Lung (tissue), 12 donors: ENCODE measurements around the gene TBXA2R. TPM values are rescaled to one million over a fixed set of nuclear protein-coding genes. Genes with fewer than 3 reads are reported as not detected.

ENCODE experiments used
- ATAC-seq: fragments of 200-7000 bp; cut with Tn5 transposase; one replicate; pipeline ENCODE4 v1.9.1; 2020; ENCODE audit warnings: moderate number of reproducible peaks; ENCODE audit not compliant: insufficient read depth, low FRiP score
- DNase-seq, 3 donors: peaks; one replicate each; pipeline ENCODE4 v3.0.0-alpha.2; 2013 to 2017
- H3K27ac ChIP-seq, 2 donors: one replicate each; pipeline ENCODE4 v1.5.1; 2013; ENCODE audit warnings: mild to moderate bottlenecking in 2 of 2, moderate library complexity in 2 of 2, control low read depth in 1 of 2, inconsistent platforms in 1 of 2, low read depth in 1 of 2, low read length in 1 of 2
- H3K27me3 ChIP-seq, 3 donors: one replicate each; pipeline ENCODE4 v1.5.1; 2013; ENCODE audit warnings: low read length in 2 of 3; ENCODE audit not compliant: control insufficient read depth in 3 of 3, insufficient read depth in 3 of 3
- H3K36me3 ChIP-seq, 4 donors: one replicate each; pipeline ENCODE4 v1.5.1; 2013; ENCODE audit warnings: low read length in 4 of 4, mild to moderate bottlenecking in 1 of 4, moderate library complexity in 1 of 4; ENCODE audit not compliant: control insufficient read depth in 4 of 4, insufficient read depth in 4 of 4
- H3K4me1 ChIP-seq, 5 donors: one replicate each; pipeline ENCODE4 v1.5.1; 2013; ENCODE audit warnings: low read length in 5 of 5, mild to moderate bottlenecking in 2 of 5, moderate library complexity in 1 of 5; ENCODE audit not compliant: control insufficient read depth in 5 of 5, insufficient read depth in 5 of 5
- H3K4me3 ChIP-seq: one replicate; pipeline ENCODE4 v1.5.1; 2013; ENCODE audit warnings: mild to moderate bottlenecking, control low read depth, moderate library complexity
- H3K9ac ChIP-seq, 2 donors: one replicate each; pipeline ENCODE4 v1.5.1; 2013; ENCODE audit warnings: low read length in 2 of 2, control low read depth in 1 of 2; ENCODE audit not compliant: insufficient read depth in 1 of 2
- H3K9me3 ChIP-seq, 4 donors: one replicate each; pipeline ENCODE4 v1.5.1; 2013; ENCODE audit warnings: low read length in 3 of 4, mild to moderate bottlenecking in 1 of 4, moderate library complexity in 1 of 4; ENCODE audit not compliant: control insufficient read depth in 4 of 4, insufficient read depth in 3 of 4
- WGBS, 2 donors: extraction: QIAGEN DNeasy Blood & Tissue Kit; methylation state at CpG; one replicate each; pipeline ENCODE4 v1.1.7; 2013; 5-methylcytosine and 5-hydroxymethylcytosine counted together
- polyA plus RNA-seq, 2 donors: library from polyadenylated mRNA; stranded (reverse); fragments of 200-250 nt; gene quantifications; one replicate each; pipeline ENCODE4 v1.2.1, GENCODE V29; 2013
- total RNA-seq, 2 donors: library from RNA; depleted of rRNA in 1 of 2; stranded (reverse); fragments of >200 nt in 1 of 2; gene quantifications; one replicate each; pipeline ENCODE4 v1.2.1, GENCODE V29; 2014 to 2021
- TF ChIP-seq, protein P1 (sequence below): IDR thresholded peaks from 2 replicates; pipeline ENCODE4 v1.5.1; 2012; ENCODE audit warnings: mild to moderate bottlenecking; ENCODE audit errors: control extremely low read depth, extremely low read depth
- donor health status: control.
- donor health status: control.
- donor health status: Bipolar disorder and iron deficiency.
- donor health status: healthy.
- donor health status: DM: yes; HTN: yes; CAD: no.

The TBXA2R gene
- total and polyA plus RNA-seq, 4 donors = 2.5 to 7.6 (median 3.5) TPM

DNA sequence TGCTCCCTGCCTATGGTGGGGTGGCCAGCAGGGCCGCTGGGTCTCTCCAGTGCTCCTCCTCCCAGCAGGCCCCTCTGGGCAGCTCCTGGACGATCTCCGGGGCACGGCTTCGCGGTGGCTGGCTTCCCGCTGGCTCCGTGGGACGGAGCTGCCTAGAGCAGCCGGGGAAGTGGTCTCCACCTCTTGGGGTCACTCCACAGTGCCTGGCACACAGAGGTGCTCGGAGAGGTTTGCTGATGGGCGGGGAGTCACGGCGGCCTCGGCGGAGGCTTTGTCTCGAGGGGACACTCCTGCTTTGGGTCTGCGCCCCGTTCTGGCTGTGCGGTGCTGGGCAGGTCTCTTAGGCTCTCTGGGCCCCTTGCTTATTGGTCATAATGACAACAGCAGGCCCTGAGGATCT, 29.8 kb upstream of the TBXA2R start:
- peaks cover 0 to 58% (median 10%) of the 10 kb centered on the region in 4 donors for H3K36me3 ChIP-seq
- no peaks in the 10 kb centered on the region for H3K4me1 ChIP-seq
- no peak for ATAC-seq
- TF ChIP-seq, protein P1, sequence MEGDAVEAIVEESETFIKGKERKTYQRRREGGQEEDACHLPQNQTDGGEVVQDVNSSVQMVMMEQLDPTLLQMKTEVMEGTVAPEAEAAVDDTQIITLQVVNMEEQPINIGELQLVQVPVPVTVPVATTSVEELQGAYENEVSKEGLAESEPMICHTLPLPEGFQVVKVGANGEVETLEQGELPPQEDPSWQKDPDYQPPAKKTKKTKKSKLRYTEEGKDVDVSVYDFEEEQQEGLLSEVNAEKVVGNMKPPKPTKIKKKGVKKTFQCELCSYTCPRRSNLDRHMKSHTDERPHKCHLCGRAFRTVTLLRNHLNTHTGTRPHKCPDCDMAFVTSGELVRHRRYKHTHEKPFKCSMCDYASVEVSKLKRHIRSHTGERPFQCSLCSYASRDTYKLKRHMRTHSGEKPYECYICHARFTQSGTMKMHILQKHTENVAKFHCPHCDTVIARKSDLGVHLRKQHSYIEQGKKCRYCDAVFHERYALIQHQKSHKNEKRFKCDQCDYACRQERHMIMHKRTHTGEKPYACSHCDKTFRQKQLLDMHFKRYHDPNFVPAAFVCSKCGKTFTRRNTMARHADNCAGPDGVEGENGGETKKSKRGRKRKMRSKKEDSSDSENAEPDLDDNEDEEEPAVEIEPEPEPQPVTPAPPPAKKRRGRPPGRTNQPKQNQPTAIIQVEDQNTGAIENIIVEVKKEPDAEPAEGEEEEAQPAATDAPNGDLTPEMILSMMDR = no peak
- no peaks in the 10 kb centered on the region for H3K9me3 ChIP-seq
- DNase-seq = no peak
- no peak overlapping the region for H3K27ac ChIP-seq
- H3K4me3 ChIP-seq = no peak overlapping the region
- no peaks in the 10 kb centered on the region for H3K27me3 ChIP-seq
- 91 to 93% methylated on average over 20 of the region's 20 CpGs for WGBS, 2 donors
- H3K9ac ChIP-seq = no peak overlapping the region

DNA sequence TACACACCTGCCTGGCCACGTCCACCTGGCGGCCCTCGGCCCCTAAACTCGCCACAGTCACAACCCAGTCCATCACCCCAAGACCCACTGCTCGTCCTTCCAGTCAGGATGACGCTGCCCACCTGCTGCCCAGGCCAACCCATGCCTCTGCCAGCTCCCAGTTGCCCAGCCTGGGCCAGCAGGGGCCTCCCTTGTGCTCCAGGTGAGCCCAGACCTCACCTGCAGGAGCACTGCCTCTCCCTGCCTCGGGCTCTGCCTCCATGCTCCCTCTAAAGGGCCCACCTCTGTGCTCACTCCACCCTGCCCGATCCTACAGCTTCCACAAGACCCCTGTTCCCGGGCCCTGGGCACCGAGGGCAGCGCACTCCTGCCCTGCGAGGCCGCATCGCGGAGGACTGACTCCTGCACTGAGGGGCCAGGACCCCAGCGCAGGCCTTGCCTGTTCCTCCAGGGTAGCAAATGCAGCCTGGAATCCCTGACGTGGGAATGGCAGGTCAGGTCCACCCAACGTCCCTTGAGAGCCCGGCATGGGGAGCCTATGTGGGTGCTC, 27.9 kb upstream of the TBXA2R start:
- Histone ChIP-seq H3K27ac (no peak overlapping the region), H3K36me3 (peaks cover 0 to 64% (median 7%) of the 10 kb centered on the region in 4 donors), H3K4me3 (no peak overlapping the region), H3K9me3 (no peaks in the 10 kb centered on the region), H3K27me3 (no peaks in the 10 kb centered on the region), H3K4me1 (no peaks in the 10 kb centered on the region), H3K9ac (no peak overlapping the region)
- DNase-seq (no peak), ATAC-seq (no peak)
- TF ChIP-seq, protein P1 = no peak
- WGBS, 2 donors = 96 to 97% methylated on average over 19 of the region's 19 CpGs

DNA sequence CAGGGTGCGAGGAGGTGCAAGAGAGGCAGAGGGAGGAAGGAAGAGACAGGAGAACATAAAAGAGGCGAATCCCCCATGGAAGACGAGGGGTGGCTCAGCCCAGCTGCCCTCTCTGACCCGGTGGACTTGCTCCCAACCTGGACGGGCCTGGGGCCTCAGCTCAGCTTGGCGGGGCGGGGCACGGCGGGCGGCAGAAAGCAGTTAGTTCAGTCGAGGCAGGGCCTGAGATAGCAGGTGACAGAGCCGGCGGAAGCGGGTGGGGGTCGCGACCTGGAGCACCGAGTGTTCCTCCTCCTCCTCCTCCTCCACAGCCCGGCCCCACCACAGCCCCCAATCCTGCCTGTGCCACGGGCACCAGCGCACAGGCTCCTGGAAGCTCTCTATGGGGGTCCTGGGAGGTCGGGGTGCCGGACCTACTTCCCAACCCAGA, 26.9 kb upstream of the TBXA2R start:
- Histone ChIP-seq H3K36me3 (peaks cover 0 to 58% (median 7%) of the 10 kb centered on the region in 4 donors), H3K4me1 (no peaks in the 10 kb centered on the region), H3K27me3 (no peaks in the 10 kb centered on the region), H3K9me3 (no peaks in the 10 kb centered on the region), H3K27ac (no peak overlapping the region), H3K4me3 (no peak overlapping the region), H3K9ac (no peak overlapping the region)
- TF ChIP-seq, protein P1 = no peak
- DNase-seq (no peak), ATAC-seq (no peak)
- WGBS, 2 donors = 93% methylated on average over 21 to 22 of the region's 22 CpGs
